GM21723 (cell line): Measurements from ENCODE around the gene HOXA5.

Experiments used
- ATAC-seq: cut with Tn5 transposase; IDR thresholded peaks from one replicate; pipeline ENCODE4 v1.9.1; 2021; ENCODE audit warnings: mild to moderate bottlenecking, moderate library complexity; ENCODE audit not compliant: unreplicated experiment

HOXA5 gene

GRCh38 chr7:27109466-27110185 lies 33.9 kb downstream of the HOXA5 start:
- no peak for ATAC-seq

- no peak for ATAC-seq
These were observed 34.9 kb downstream of the HOXA5 start for GRCh38 chr7:27108390-27109127.

GRCh38 chr7:27107391-27108381 lies 35.8 kb downstream of the HOXA5 start:
- ATAC-seq: no peak

- ATAC-seq: no peak
These were observed 36.6 kb downstream of the HOXA5 start for GRCh38 chr7:27106901-27107240.

GRCh38 chr7:27106181-27106900 lies 37.1 kb downstream of the HOXA5 start:
- no peak for ATAC-seq

GRCh38 chr7:27105301-27106031 lies 38.0 kb downstream of the HOXA5 start:
- no peak for ATAC-seq

- ATAC-seq: no peak
These were observed 39.0 kb downstream of the HOXA5 start for GRCh38 chr7:27104341-27105058.

- no peak for ATAC-seq
These were observed 39.8 kb downstream of the HOXA5 start for GRCh38 chr7:27103489-27104226.

- ATAC-seq: no peak
These were observed 40.7 kb downstream of the HOXA5 start, which contains the start of gene HOXA2 for GRCh38 chr7:27102581-27103442. Gene HOXA2, minus strand, starts transcription at chr7:27102683. Its CDS starts 183 bp downstream, at chr7:27102500.

GRCh38 chr7:27101957-27102580 lies 41.4 kb downstream of the HOXA5 start:
- ATAC-seq: no peak

GRCh38 chr7:27101171-27101956 lies 42.1 kb downstream of the HOXA5 start:
- no peak for ATAC-seq

GRCh38 chr7:27100694-27101170 lies 42.7 kb downstream of the HOXA5 start:
- no peak for ATAC-seq

- ATAC-seq: no peak
These were observed 43.8 kb downstream of the HOXA5 start for GRCh38 chr7:27099453-27100370.

- no peak for ATAC-seq
These were observed 44.7 kb downstream of the HOXA5 start for GRCh38 chr7:27098578-27099451.
